ENCODE results near the gene SLC26A9. TPM values are rescaled to one million over a fixed set of nuclear protein-coding genes. Genes with fewer than 3 reads are reported as not detected.

SLC26A9 gene
- total and polyA plus RNA-seq, 2 experiments from 2014 or later, result not detected

- H3K9me3 ChIP-seq (ENCODE audit: low read depth), result no peaks in the 10 kb centered on the region
- no peak overlapping the region for H3K4me3 ChIP-seq
- H3K27ac ChIP-seq, result no peak overlapping the region
- H3K79me2 ChIP-seq (ENCODE audit: insufficient read depth), result no peaks in the 10 kb centered on the region
- H3K4me2 ChIP-seq (ENCODE audit: unreplicated experiment), result no peak overlapping the region
- no peak overlapping the region for H2AFZ ChIP-seq
- H3K9ac ChIP-seq, result no peak overlapping the region
- H3F3A ChIP-seq (ENCODE audit: insufficient read depth), result no peaks in the 10 kb centered on the region
- H3K9me2 ChIP-seq (ENCODE audit: insufficient read depth), result no peaks in the 10 kb centered on the region
- H3K36me3 ChIP-seq (ENCODE audit: low read depth), result no peaks in the 10 kb centered on the region
- no peak for DNase-seq
- WGBS, 2 experiments (ENCODE audit: low coverage in 1 of 2, low lambda C conversion rate in 2 of 2, missing lambda C conversion rate in 2 of 2), result 79 to 81% methylated on average over 4 to 6 of the region's 6 CpGs
- no peaks in the 10 kb centered on the region for H3K27me3 ChIP-seq (replicated peaks; ENCODE audit: insufficient read depth)
- in situ Hi-C loops (cut with MboI), result no loop called here
- peaks cover 10% of the 10 kb centered on the region for H3K4me1 ChIP-seq (ENCODE audit: insufficient read depth)
- TF ChIP-seq EZH2phosphoT487 (IDR thresholded peaks at IDR 0.05; ENCODE audit: insufficient read depth, low read depth) (no peak), EZH2 (IDR thresholded peaks at IDR 0.05; ENCODE audit: insufficient read depth, poor library complexity, severe bottlenecking) (no peak)
- H4K20me1 ChIP-seq (ENCODE audit: insufficient read depth), result no peaks in the 10 kb centered on the region
These were observed 36.0 kb upstream of the SLC26A9 start for GRCh38 chr1:205979301-205979700.

GRCh38 chr1:205978676-205979075, 35.4 kb upstream of the SLC26A9 start:
- TF ChIP-seq EZH2 (IDR thresholded peaks at IDR 0.05; ENCODE audit: insufficient read depth, poor library complexity, severe bottlenecking) (no peak), EZH2phosphoT487 (IDR thresholded peaks at IDR 0.05; ENCODE audit: insufficient read depth, low read depth) (no peak)
- H3K9ac ChIP-seq, result no peak overlapping the region
- no peak overlapping the region for H3K4me2 ChIP-seq (ENCODE audit: unreplicated experiment)
- 67 to 75% methylated on average over 7 of the region's 7 CpGs for WGBS, 2 experiments (ENCODE audit: low coverage in 1 of 2, low lambda C conversion rate in 2 of 2, missing lambda C conversion rate in 2 of 2)
- no peaks in the 10 kb centered on the region for H3K79me2 ChIP-seq (ENCODE audit: insufficient read depth)
- no peaks in the 10 kb centered on the region for H3K27me3 ChIP-seq (replicated peaks; ENCODE audit: insufficient read depth)
- no peak overlapping the region for H3K4me3 ChIP-seq
- H4K20me1 ChIP-seq (ENCODE audit: insufficient read depth), result no peaks in the 10 kb centered on the region
- no peak for DNase-seq
- no peaks in the 10 kb centered on the region for H3K9me3 ChIP-seq (ENCODE audit: low read depth)
- H3K4me1 ChIP-seq (ENCODE audit: insufficient read depth), result peaks cover 10% of the 10 kb centered on the region
- H3K36me3 ChIP-seq (ENCODE audit: low read depth), result no peaks in the 10 kb centered on the region
- H2AFZ ChIP-seq, result no peak overlapping the region
- no peaks in the 10 kb centered on the region for H3K9me2 ChIP-seq (ENCODE audit: insufficient read depth)
- no peaks in the 10 kb centered on the region for H3F3A ChIP-seq (ENCODE audit: insufficient read depth)
- H3K27ac ChIP-seq, result no peak overlapping the region
- in situ Hi-C loops (cut with MboI), result no loop called here

- TF ChIP-seq EZH2phosphoT487 (IDR thresholded peaks at IDR 0.05; ENCODE audit: insufficient read depth, low read depth), result no peak
- TF ChIP-seq EZH2 (IDR thresholded peaks at IDR 0.05; ENCODE audit: insufficient read depth, poor library complexity, severe bottlenecking), result no peak
- H3K9ac ChIP-seq, result no peak overlapping the region
- no peak overlapping the region for H3K4me3 ChIP-seq
- H3K79me2 ChIP-seq (ENCODE audit: insufficient read depth), result no peaks in the 10 kb centered on the region
- in situ Hi-C loops (cut with MboI), result no loop called here
- H3K27ac ChIP-seq, result no peak overlapping the region
- WGBS, 2 experiments (ENCODE audit: low coverage in 1 of 2, low lambda C conversion rate in 2 of 2, missing lambda C conversion rate in 2 of 2), result 97 to 98% methylated on average over 2 of the region's 2 CpGs
- H3K9me3 ChIP-seq (ENCODE audit: low read depth), result no peaks in the 10 kb centered on the region
- no peaks in the 10 kb centered on the region for H3F3A ChIP-seq (ENCODE audit: insufficient read depth)
- no peaks in the 10 kb centered on the region for H3K36me3 ChIP-seq (ENCODE audit: low read depth)
- H3K9me2 ChIP-seq (ENCODE audit: insufficient read depth), result no peaks in the 10 kb centered on the region
- H3K4me1 ChIP-seq (ENCODE audit: insufficient read depth), result peaks cover 10% of the 10 kb centered on the region
- H3K27me3 ChIP-seq (replicated peaks; ENCODE audit: insufficient read depth), result no peaks in the 10 kb centered on the region
- H3K4me2 ChIP-seq (ENCODE audit: unreplicated experiment), result no peak overlapping the region
- no peaks in the 10 kb centered on the region for H4K20me1 ChIP-seq (ENCODE audit: insufficient read depth)
- DNase-seq, result peak; percentile 83
- H2AFZ ChIP-seq, result no peak overlapping the region
These were observed 34.3 kb upstream of the SLC26A9 start for GRCh38 chr1:205977402-205978014.

DNA sequence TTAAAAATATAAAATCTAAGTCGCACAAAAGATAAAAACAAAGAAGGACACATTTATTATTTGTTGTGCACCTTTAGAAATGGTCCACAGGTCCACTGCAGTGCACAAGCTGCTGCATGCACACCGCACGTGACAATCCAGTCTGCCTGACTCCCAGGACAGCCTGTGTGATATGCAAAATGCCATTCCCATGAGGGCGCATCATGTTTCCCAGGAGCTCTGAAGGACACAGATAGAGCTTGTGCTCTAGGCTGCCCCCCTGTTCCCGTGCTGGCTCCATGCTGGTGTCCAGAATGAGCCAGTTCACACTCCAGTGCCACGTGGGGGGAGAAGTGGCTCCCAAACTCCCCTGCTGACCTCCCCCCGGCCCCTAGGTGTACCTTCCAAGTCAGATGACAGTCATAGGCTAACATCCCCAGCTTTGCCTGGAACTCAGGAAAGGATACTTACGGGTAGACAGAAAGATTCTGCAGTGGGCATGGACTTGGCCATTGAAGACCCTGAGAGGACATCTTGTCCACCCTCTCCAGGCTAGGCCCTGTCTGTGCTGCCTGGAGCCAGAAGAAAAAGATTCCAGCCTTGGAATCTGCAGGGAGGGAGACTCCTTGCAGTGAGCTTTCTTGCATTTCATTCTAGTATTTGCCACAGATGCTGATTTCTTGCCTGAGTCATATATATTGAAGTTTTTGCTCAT, 33.6 kb upstream of the SLC26A9 start:
- TF ChIP-seq EZH2 (IDR thresholded peaks at IDR 0.05; ENCODE audit: insufficient read depth, poor library complexity, severe bottlenecking), result no peak
- TF ChIP-seq EZH2phosphoT487 (IDR thresholded peaks at IDR 0.05; ENCODE audit: insufficient read depth, low read depth), result no peak
- Histone ChIP-seq H3K4me2 (ENCODE audit: unreplicated experiment) (no peak overlapping the region), H3F3A (ENCODE audit: insufficient read depth) (no peaks in the 10 kb centered on the region; the same call in 1 of the 2 replicates), H4K20me1 (ENCODE audit: insufficient read depth) (no peaks in the 10 kb centered on the region), H2AFZ (no peak overlapping the region), H3K9me2 (ENCODE audit: insufficient read depth) (no peaks in the 10 kb centered on the region), H3K9ac (no peak overlapping the region), H3K4me1 (ENCODE audit: insufficient read depth) (peaks cover 10% of the 10 kb centered on the region), H3K27me3 (replicated peaks; ENCODE audit: insufficient read depth) (no peaks in the 10 kb centered on the region), H3K27ac (no peak overlapping the region), H3K9me3 (ENCODE audit: low read depth) (no peaks in the 10 kb centered on the region), H3K4me3 (no peak overlapping the region), H3K79me2 (ENCODE audit: insufficient read depth) (no peaks in the 10 kb centered on the region), H3K36me3 (ENCODE audit: low read depth) (no peaks in the 10 kb centered on the region)
- DNase-seq, result peak; percentile 70
- in situ Hi-C loops (cut with MboI), result no loop called here
- WGBS, 2 experiments (ENCODE audit: low coverage in 1 of 2, low lambda C conversion rate in 2 of 2, missing lambda C conversion rate in 2 of 2), result 39 to 41% methylated on average over 8 of the region's 8 CpGs
